Activated T-helper 1 cell treated with Interleukin-2 at 50 U/mL for 16 hours (primary cell): ENCODE results near the gene VOPP1.

ENCODE experiments used
- DNase-seq: peaks from one replicate; pipeline ENCODE4 v3.0.0-alpha.2; 2020; ENCODE audit warnings: low read depth

Gene VOPP1

GRCh38 chr7:55465691-55466090 lies 106.6 kb downstream of the VOPP1 start:
- no peak for DNase-seq

DNA sequence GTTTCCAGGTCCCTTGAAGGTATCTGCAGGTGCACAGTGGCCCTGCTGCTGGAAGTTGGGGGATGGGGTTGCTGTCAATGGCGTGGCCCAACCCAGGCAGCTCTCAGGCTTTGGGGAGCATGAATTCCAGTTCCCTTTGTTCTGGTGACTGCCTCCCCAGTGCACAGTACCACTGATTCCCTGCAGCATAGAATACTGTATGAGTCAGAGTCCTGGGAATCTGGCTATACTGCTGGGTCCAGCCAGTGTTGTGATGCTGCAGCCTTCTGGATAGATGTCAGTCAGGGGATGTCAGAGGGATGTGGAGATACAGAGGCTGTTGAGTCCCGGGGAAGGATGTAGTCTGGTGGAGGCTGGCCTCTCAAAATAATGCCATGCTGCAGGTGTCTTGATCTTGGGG lies 107.9 kb downstream of the VOPP1 start:
- DNase-seq, result no peak

DNA sequence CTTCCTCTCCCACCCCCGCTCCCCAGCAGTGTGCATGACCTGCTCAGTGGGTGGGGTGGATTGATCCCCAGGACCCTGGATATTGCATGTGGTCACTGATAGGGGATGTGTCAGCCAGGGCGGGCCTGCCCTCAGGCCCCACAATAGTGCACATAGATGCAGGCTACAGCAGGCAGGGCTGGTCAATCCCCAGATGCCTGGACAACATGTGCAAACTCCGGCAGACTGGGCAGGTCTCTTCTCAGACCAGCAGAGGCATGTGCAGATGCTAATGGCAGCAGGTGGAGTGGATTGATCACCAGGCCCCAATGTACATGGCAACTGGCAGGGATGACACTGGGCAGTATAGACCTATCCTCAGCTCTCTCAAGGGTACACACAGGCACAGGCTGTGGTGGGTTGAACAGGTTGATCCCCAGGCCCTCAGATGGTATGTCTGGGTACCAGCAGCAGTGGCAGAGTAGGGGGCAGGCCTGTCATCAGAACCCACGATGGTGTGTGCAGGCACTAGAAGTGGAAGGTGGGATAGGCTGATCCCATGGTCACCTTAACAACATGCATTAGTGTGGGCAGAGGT lies 108.5 kb downstream of the VOPP1 start:
- no peak for DNase-seq

DNA sequence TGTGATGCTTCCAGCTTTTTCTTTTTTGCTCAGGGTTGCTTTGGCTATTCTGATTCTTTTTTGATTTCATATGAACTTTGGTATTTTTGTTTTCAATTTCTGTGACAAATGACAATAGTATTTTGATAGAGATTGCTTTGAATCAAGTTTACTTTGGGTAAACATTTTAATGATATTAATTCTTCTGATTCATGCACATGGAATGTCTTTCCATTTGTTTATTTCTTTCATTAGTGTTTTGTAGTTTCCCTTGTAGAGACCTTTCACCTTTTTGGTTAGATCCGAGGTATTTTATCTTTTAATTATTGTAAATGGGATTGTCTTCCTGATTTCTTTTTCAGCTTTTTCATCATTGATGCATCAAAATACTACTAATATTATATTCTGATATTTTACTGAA lies 114.0 kb downstream of the VOPP1 start:
- no peak for DNase-seq

DNA sequence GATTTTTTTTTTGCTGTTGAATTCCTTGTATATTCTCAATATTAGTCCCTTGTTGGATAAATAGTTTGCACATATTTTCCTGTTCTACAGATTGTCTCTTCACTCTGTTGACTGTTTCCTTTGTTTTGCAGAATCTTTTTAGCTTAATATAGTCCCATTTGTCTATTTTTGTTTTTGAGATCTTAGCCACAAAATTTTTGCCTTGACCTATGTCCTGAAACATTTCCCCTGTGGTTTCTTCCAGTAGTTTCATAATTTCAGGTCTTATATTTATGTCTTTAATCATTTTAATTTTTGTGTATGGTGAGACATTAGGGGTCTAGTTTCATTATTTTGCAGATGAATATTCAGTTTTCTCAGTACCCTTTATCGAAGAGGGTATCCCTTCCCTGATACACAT lies 114.5 kb downstream of the VOPP1 start:
- DNase-seq, result no peak

DNA sequence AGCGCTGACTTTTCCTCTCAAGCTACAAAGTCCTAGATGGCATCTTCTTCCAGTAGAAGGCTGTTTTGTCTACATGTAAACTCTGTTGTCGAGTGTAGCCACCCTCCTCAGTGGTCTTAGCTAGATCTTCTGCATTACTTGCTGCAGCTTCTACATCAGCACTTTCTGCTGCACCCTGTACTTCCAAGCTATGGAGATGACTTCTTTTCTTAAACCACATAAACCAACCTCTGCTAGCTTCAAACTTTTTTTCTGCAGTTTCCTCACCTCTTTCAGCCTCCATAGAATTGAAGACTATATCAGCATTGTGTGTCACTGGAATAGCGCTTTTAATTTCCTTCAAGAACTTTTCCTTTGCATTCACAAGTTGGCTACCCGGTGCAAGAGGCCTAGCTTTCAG lies 119.3 kb downstream of the VOPP1 start:
- DNase-seq, result no peak

DNA sequence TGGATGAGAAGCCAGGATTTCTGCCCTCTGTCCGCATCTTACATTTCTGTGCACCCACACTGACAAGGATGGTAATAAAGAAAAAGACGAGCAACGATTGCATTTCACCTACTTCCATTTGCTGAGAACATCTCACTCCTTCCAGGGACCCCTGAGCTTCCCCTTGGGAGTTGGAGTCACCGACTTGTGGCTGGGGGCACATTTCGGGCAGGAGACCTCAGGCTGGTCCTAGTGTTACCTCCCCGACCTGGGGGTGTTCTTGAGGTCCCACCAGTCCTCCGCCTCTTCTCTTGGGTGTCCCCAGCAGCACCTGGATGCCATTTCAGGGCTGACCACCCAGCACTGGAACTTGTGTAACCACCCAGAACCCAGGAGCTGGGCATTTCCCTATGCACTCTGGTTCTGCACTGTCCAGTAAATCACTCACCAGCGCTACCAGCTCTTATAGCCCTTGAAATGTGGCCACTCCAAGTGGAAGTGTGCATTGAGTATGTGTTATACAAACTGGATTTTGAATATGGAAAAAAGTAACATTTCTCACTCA lies 122.2 kb downstream of the VOPP1 start:
- no peak for DNase-seq

GRCh38 chr7:55449205-55449991 lies 122.9 kb downstream of the VOPP1 start:
- DNase-seq, result no peak

DNA sequence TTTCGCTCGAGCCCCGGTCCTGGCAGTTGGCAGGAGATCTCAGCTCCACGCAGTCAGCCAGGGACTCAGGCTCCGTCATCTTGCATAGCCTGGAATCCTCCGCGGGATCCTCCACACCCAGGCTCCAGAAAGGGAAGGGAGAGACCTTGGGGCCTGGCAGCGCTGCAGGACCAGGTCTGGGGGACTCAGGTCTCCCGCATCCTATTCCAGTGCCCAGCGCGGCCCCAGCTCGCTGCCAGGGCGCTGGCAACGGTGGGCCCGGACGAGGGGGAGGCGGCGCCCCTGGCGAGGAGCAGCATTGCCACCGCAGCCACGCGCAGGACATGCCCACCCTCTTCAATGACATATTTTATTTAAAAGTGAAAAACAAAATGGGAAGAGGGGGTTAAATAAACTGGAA lies 123.8 kb downstream of the VOPP1 start:
- DNase-seq, result no peak

DNA sequence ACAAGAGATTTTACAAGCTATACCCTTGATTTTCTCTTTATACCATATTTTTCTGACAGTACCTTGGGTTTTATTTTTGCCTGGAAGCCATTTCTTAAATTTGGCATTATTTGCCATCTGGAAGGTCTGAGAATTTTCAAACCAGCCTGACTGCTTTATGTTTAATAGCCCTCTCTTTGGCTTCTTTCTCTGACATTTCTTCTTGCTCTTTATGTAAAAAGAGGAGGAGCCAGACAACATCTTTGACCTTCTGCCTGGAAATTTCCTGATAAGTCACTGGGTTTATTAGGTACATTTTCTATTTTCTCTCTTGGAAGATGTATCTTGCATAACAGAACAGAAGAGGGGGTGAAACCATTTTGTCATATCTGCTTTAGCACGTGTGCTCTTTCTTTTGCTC lies 127.5 kb downstream of the VOPP1 start:
- DNase-seq, result no peak

DNA sequence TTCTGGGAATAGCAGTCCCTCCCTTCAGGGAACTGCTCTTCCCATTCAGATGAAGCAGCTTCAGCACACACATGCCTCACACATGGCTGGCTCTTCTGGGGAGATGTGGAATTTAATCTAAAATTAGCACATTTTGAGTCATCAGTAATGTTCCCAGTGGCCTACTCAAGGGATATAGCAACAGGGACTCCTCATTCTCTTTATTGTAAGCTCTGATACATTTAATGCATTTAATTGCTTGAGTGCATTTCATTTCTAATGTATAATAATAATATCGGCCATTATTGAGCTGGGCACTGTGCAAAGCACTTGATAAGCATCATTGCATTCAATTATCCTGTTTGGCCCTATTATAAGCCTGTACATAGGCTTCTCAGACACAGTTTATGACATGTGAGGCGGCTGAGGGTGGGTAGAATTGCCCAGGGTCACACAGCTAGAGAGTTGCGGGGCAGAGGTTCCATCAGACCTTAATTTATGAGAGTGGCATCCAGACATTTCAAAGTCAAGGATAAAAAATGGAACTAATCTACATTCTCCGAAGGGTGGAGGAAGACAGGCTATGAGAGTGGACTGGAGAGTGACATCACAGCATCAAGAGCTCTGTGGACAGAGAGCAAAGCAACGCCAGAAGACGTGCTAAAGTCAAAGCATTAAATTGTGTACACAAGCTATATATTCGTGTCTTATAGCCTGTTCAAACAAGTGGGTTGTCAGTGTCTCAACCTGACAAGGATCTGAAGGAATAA lies 130.4 kb downstream of the VOPP1 start:
- DNase-seq, result no peak

DNA sequence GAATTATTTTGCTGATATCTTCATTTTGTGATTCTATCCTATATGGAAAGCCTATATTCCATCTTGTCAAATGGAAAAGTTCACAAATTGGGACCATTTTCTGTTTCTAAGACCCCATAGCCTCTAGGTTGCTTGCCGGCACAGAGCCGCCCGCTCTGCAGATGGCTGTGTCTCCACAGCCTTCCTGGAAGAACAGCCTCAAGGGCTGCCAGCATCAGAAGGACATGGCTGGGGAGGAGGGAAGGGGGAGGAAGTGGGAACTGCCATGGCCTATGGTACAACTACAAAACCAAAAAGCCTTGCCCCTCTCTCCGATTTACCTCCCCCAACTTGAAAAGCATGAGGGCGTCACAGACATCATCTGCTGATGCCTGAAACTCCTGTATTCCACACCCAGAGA lies 131.3 kb downstream of the VOPP1 start:
- DNase-seq, result no peak

DNA sequence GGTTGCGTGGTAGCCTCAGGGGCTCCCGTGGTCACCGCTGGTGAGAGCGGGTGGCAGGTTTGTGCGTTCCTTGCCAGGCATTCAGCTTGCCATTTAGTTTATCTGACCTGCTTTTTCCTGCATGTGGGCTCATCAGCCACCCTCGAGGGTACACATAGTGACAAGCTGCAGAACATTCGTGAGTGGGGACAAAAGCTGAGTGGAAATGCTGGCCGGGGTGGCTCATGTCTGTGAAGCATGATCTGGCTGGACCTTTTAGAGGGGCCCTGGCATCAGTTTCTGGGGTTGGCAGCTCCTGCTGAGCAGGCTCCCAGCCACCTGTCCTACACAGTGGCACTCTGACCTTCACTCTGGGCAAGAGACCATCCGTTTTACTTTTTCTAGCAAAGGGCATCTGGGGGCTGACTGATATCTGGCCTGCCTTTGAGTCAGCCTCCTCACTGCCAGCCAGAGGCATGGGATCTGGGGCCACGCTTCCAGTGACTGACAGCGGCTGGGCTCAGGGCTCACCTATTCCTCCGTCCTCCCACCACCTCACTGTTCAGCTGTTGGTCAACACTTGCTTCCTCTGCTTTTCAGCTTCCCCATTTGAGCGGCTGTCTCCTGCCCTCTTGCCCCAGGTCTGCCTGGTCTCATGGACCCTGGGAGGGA lies 132.1 kb downstream of the VOPP1 start:
- no peak for DNase-seq

DNA sequence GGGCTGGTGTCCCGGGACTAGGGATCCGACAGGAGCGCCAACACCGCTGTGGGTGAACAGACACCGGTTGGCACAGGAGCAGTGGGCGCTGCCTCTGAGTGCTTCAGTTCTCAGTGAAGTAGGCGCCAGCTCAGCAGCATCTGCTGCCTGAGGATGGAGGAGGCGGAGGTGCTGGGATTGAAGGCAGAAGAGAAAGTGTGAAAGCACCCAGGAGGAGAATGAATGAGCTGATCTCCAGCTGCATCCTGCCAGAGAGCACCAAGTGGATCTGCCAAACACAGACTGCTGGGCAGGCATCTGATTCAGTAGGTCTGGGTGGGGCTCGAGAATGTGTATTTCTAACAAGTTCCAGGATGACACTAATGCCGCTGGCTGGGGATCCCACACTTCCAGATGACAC lies 132.7 kb downstream of the VOPP1 start:
- no peak for DNase-seq

GRCh38 chr7:55438757-55439525 lies 133.4 kb downstream of the VOPP1 start:
- no peak for DNase-seq

GRCh38 chr7:55438085-55438756 lies 134.1 kb downstream of the VOPP1 start:
- no peak for DNase-seq

GRCh38 chr7:55437375-55437774 lies 134.9 kb downstream of the VOPP1 start:
- DNase-seq, result no peak

DNA sequence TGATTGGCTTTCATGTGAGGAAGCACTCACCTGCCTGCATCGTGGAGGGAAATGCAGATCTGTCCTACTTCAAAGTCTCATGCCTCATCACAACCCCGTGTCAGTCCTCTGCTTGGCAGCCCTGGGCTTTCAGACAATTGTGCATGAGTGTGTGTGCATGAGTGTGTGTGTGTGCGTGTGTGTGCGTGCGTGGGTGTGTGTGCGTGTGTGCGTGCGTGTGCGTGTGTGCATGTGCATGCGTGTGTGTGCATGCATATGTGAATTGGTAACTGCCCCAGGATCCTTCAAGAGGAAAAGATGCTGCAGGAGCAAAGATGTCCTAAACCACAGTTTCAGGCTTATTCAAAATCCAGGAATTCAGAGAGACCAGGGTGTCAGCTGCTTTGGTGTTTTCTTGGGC lies 135.8 kb downstream of the VOPP1 start:
- DNase-seq, result no peak

DNA sequence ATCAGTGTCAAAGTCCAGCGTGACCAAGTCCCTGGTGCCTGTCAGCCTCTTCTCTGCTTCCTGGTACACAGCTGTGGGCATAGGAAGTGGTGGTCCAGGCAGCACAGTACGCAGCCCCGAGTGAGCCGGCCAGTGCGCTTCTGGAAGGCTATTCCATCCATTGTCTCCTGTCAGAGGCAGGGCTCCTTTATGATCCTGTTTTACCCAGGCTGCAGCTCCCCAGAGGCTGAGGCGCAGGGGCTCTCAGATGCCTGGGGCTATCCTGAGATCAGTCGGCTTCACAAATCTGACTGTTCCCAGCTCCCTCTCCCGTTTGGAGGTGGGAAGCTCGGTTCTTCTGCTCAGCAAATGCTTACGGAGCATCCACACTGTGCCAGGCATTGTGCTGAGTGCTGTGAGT lies 136.8 kb downstream of the VOPP1 start:
- no peak for DNase-seq

- no peak for DNase-seq
These were observed 139.1 kb downstream of the VOPP1 start for GRCh38 chr7:55432939-55433784.
